ENCODE data around the gene TRIM66. TPM values are rescaled to one million over a fixed set of nuclear protein-coding genes. Genes with fewer than 3 reads are reported as not detected.

TRIM66 gene
- total and polyA plus RNA-seq, 9 of the 15 experiments (the other 6 are each of a cell fraction or from before 2014, with no cell fraction given), result 1.1 to 7.3 (median 4.9) TPM

GRCh38 chr11:8612522-8612921, 69.9 kb downstream of the TRIM66 start (continued):
- no peak for TF ChIP-seq PCBP2 (IDR thresholded peaks at IDR 0.05; ENCODE audit: low read depth, low read length, poor library complexity, severe bottlenecking)
- TF ChIP-seq CSDE1 (IDR thresholded peaks at IDR 0.05), result no peak
- no peak for TF ChIP-seq MXI1 (IDR thresholded peaks at IDR 0.05; ENCODE audit: low read depth, low read length)
- no peak for TF ChIP-seq NR2C2 (CRISPR knock-in tag; IDR thresholded peaks at IDR 0.05)
- no peak for TF ChIP-seq NR2C2 (tag; IDR thresholded peaks at IDR 0.05)
- no peak for TF ChIP-seq GABPB1 (CRISPR knock-in tag; IDR thresholded peaks at IDR 0.05)

GRCh38 chr11:8610532-8611116, 71.8 kb downstream of the TRIM66 start:
- FAIRE-seq (peak; percentile 44), ATAC-seq (0 out of 3 replicates have a peak, but pooled peaks have one; percentile 25), DNase-seq (ENCODE audit: extremely low read depth in 1 of 4, low spot score in 3 of 4) (no peak)
- H3K4me1 ChIP-seq (replicated peaks in 1 of 2; ENCODE audit: control insufficient read depth in 2 of 2, insufficient read depth in 2 of 2, low read length in 2 of 2), result no peaks in the 10 kb centered on the region
- H4K20me1 ChIP-seq (replicated peaks; ENCODE audit: control insufficient read depth, insufficient read depth, low read length), result no peaks in the 10 kb centered on the region
- ChIA-PET POLR2A (interaction anchor here (0.6 kb wide), 1 partner anchor 40 kb away, joined by 3 read pairs; no protein-coding TSS in a partner anchor), CTCF (ENCODE audit: low intra/inter-chr PET ratio) (no interaction called here)
- H3K27me3 ChIP-seq (ENCODE audit: control insufficient read depth in 2 of 2, insufficient read depth in 2 of 2, low read length in 2 of 2), result 0 out of 5 replicates have a peak, but pooled peaks cover 0 to 3% of the 10 kb centered on the region in 2 experiments
- H2AFZ ChIP-seq (ENCODE audit: low read depth, low read length), result no peak overlapping the region
- 11% methylated on average over 7 of the region's 7 CpGs for WGBS (ENCODE audit: insufficient coverage, low coverage, missing lambda C conversion rate)
- intact Hi-C loops (cut with micrococcal nuclease), result no loop called here
- H3K9me1 ChIP-seq (ENCODE audit: control insufficient read depth, insufficient read depth, low read length), result no peaks in the 10 kb centered on the region
- H3K27ac ChIP-seq (ENCODE audit: extremely low read depth, low read depth, low read length), result no peak overlapping the region
- H3K4me2 ChIP-seq (ENCODE audit: insufficient read depth, low read length), result no peak overlapping the region
- no TSS peak for BruUV-seq (replicated peaks)
- H3K9me3 ChIP-seq (replicated peaks; ENCODE audit: control insufficient read depth, insufficient read depth, low read depth, low read length), result no peaks in the 10 kb centered on the region
- no peaks in the 10 kb centered on the region for H3K79me2 ChIP-seq (ENCODE audit: control insufficient read depth, insufficient read depth, low read length)
- H3K9ac ChIP-seq (ENCODE audit: insufficient read depth in 1 of 2, low read depth in 2 of 2, low read length in 2 of 2), result no peak overlapping the region
- no peak overlapping the region for H3K4me3 ChIP-seq
- in situ Hi-C loops (cut with MboI), result no loop called here
- H3K36me3 ChIP-seq (ENCODE audit: control insufficient read depth, insufficient read depth, low read length), result no peaks in the 10 kb centered on the region
- TF ChIP-seq ZNF316 (IDR thresholded peaks at IDR 0.05) (peak; percentile 38; the same call in 1 of the 2 replicates), ZNF740 (CRISPR knock-in tag; IDR thresholded peaks at IDR 0.05) (no peak), ZNF740 (tag; IDR thresholded peaks at IDR 0.05) (no peak), MCM5 (IDR thresholded peaks at IDR 0.05; ENCODE audit: low read depth) (no peak), ZNF277 (CRISPR knock-in tag; IDR thresholded peaks at IDR 0.05; ENCODE audit: borderline replicate concordance) (no peak), ZNF384 (IDR thresholded peaks at IDR 0.05; ENCODE audit: low read depth, low read length) (peak; percentile 62), BHLHE40 (IDR thresholded peaks at IDR 0.05; ENCODE audit: low read length) (no peak), ZNF518B (CRISPR knock-in tag; IDR thresholded peaks at IDR 0.05) (no peak)

Data from K562 (cell line).